Peyer's patch (tissue), 4 donors: ENCODE data around the gene SYNPO2. TPM values are rescaled to one million over a fixed set of nuclear protein-coding genes. Genes with fewer than 3 reads are reported as not detected.

ENCODE experiments used
- DNase-seq, 3 donors: peaks; one replicate each; pipeline ENCODE4 v3.0.0-alpha.2; 2017 to 2019
- H3K27ac ChIP-seq, 4 donors: fragments of 200-600 bp; sonication (generic); one replicate each; pipeline ENCODE4 v1.5.1; 2016 to 2019
- H3K27me3 ChIP-seq, 2 donors: fragments of 200-600 bp; sonication (generic); one replicate each; pipeline ENCODE4 v1.5.1; 2019
- H3K36me3 ChIP-seq, 3 donors: fragments of 200-600 bp; sonication (generic); one replicate each; pipeline ENCODE4 v1.5.1; 2016 to 2019
- H3K4me1 ChIP-seq, 4 donors: fragments of 200-600 bp; sonication (generic); one replicate each; pipeline ENCODE4 v1.5.1; 2016 to 2019
- H3K4me3 ChIP-seq, 4 donors: fragments of 200-600 bp; sonication (generic); 1 replicate in 3 of 4; 2 replicates in 1 of 4; pipeline ENCODE4 v1.5.1; 2016 to 2019; ENCODE audit warnings: mild to moderate bottlenecking in 1 of 4
- H3K9me3 ChIP-seq, 4 donors: fragments of 200-600 bp; sonication (generic); one replicate each; pipeline ENCODE4 v1.5.1; 2016 to 2019; ENCODE audit warnings: mild to moderate bottlenecking in 1 of 4
- CTCF ChIP-seq, 6 experiments: fragments of 450-650 bp in 4 of 6; fragments of 200-600 bp in 2 of 6; sonication (generic) in 1 of 6; IDR thresholded peaks; one replicate each; pipeline ENCODE4 v1.5.1; 2017 to 2019; ENCODE audit warnings: antibody characterized with exemption in 6 of 6, mild to moderate bottlenecking in 3 of 6, moderate library complexity in 1 of 6
- POLR2A ChIP-seq, 2 donors: fragments of 450-650 bp; IDR thresholded peaks; one replicate each; pipeline ENCODE4 v1.5.1; 2017; ENCODE audit warnings: antibody characterized with exemption in 2 of 2, mild to moderate bottlenecking in 2 of 2, moderate library complexity in 2 of 2
- total RNA-seq, 4 donors: library from RNA; depleted of rRNA; stranded (reverse); fragments of >200 nt; gene quantifications; one replicate each; pipeline ENCODE4 v1.1.0, GENCODE V29; 2016

SYNPO2 gene
- total RNA-seq, 4 donors from 2014 or later: 24.9 to 77.6 (median 41.1) TPM

GRCh38 chr4:119025916-119026661 lies 137.4 kb downstream of the SYNPO2 start:
- TF ChIP-seq POLR2A (IDR thresholded peaks at IDR 0.05) (no peak), CTCF (IDR thresholded peaks at IDR 0.05) (no peak)
- DNase-seq: peak in 1 of 3 donors; percentile 58
- H3K4me3 ChIP-seq: peak overlapping the region in 1 of 4 donors; percentile 35
- H3K27me3 ChIP-seq: no peaks in the 10 kb centered on the region
- peaks cover 0 to 2% (median 0%) of the 10 kb centered on the region in 3 donors for H3K36me3 ChIP-seq
- no peaks in the 10 kb centered on the region for H3K4me1 ChIP-seq
- H3K9me3 ChIP-seq: no peaks in the 10 kb centered on the region
- H3K27ac ChIP-seq: peak overlapping the region; percentile 64 to 87 (median 72)

GRCh38 chr4:119026662-119027444 lies 138.2 kb downstream of the SYNPO2 start:
- Histone ChIP-seq H3K27ac (peak overlapping the region; percentile 64 to 87 (median 72)), H3K27me3 (no peaks in the 10 kb centered on the region), H3K4me1 (no peaks in the 10 kb centered on the region), H3K4me3 (peak overlapping the region in 2 of 4 donors; percentile 22 to 35), H3K36me3 (peaks cover 0 to 10% (median 0%) of the 10 kb centered on the region in 3 donors), H3K9me3 (no peaks in the 10 kb centered on the region)
- DNase-seq: peak in 1 of 3 donors; percentile 50
- TF ChIP-seq POLR2A (IDR thresholded peaks at IDR 0.05): no peak
- no peak for TF ChIP-seq CTCF (IDR thresholded peaks at IDR 0.05)

- no peaks in the 10 kb centered on the region for H3K9me3 ChIP-seq
- no peaks in the 10 kb centered on the region for H3K27me3 ChIP-seq
- no peaks in the 10 kb centered on the region for H3K4me1 ChIP-seq
- peak overlapping the region in 2 of 4 donors; percentile 22 to 35 for H3K4me3 ChIP-seq
- no peak for DNase-seq
- TF ChIP-seq POLR2A (IDR thresholded peaks at IDR 0.05) (no peak), CTCF (IDR thresholded peaks at IDR 0.05) (no peak)
- peak overlapping the region in 3 of 4 donors; percentile 10 to 87 (median 53) for H3K27ac ChIP-seq
- peaks cover 0 to 10% (median 0%) of the 10 kb centered on the region in 3 donors for H3K36me3 ChIP-seq
These were observed 139.2 kb downstream of the SYNPO2 start for GRCh38 chr4:119027811-119028210.

DNA sequence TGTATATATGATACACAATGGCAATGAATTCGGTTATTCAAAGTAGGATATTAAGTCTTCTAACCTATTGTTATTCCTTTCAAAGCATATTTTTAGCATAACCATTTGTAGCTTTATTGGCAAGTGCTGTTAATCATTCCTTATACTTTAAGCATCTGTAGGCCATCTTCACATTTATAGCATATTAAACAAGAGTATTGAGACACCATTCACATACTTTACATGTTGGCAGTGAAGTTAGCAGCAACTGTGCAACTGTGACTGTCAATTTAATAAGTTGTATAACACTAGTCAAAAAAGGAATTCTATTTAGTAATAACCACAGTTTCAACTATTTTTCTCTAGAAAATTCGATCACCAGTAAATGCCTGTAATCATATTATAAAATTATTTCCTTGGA lies 139.6 kb downstream of the SYNPO2 start:
- Histone ChIP-seq H3K9me3 (no peaks in the 10 kb centered on the region), H3K4me3 (peak overlapping the region in 2 of 4 donors; percentile 22 to 35), H3K27ac (peak overlapping the region in 3 of 4 donors; percentile 10 to 87 (median 65)), H3K36me3 (peaks cover 0 to 10% (median 0%) of the 10 kb centered on the region in 3 donors), H3K27me3 (no peaks in the 10 kb centered on the region), H3K4me1 (no peaks in the 10 kb centered on the region)
- no peak for DNase-seq
- TF ChIP-seq POLR2A (IDR thresholded peaks at IDR 0.05) (no peak), CTCF (IDR thresholded peaks at IDR 0.05) (no peak)

DNA sequence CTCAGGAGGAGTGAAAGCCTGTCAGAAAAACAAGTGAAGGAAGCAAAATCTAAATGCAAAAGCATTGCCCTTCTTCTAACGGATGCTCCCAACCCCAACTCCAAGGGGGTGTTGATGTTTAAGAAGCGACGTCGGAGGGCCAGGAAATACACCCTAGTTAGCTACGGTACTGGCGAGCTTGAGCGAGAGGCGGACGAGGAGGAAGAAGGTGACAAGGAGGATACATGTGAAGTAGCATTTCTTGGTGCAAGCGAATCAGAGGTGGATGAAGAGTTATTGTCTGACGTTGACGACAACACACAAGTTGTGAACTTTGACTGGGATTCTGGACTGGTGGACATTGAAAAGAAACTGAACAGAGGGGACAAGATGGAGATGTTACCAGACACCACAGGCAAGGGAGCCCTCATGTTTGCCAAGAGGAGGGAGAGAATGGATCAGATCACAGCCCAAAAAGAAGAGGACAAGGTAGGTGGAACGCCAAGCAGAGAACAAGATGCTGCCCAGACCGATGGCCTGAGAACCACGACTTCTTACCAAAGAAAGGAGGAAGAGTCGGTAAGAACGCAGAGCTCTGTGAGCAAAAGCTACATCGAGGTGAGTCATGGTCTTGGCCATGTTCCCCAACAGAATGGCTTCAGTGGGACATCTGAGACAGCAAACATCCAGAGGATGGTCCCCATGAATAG lies 141.3 kb downstream of the SYNPO2 start:
- no peak for DNase-seq
- H3K9me3 ChIP-seq: no peaks in the 10 kb centered on the region
- peak overlapping the region in 1 of 4 donors; percentile 35 for H3K4me3 ChIP-seq
- TF ChIP-seq POLR2A (IDR thresholded peaks at IDR 0.05) (no peak), CTCF (IDR thresholded peaks at IDR 0.05) (no peak)
- no peaks in the 10 kb centered on the region for H3K4me1 ChIP-seq
- no peaks in the 10 kb centered on the region for H3K27me3 ChIP-seq
- H3K36me3 ChIP-seq: peaks cover 0 to 10% (median 0%) of the 10 kb centered on the region in 3 donors
- H3K27ac ChIP-seq: peak overlapping the region in 3 of 4 donors; percentile 6 to 87 (median 51)
